B cell (primary cell): ENCODE measurements around the gene C11orf54. TPM values are rescaled to one million over a fixed set of nuclear protein-coding genes. Genes with fewer than 3 reads are reported as not detected.
"Not testable (repeated sequence)": the region's sequence is repeated elsewhere in the genome, so short reads cannot be mapped to it uniquely, and the experiment has no call there.

ENCODE experiments used
- ATAC-seq: fragments of 200-7000 bp; cut with Tn5 transposase; one replicate; pipeline ENCODE4 v1.10.0; 2021; ENCODE audit warnings: low read depth, mild to moderate bottlenecking, moderate number of reproducible peaks, moderate library complexity
- CTCF ChIA-PET: fragments of 350-600 bp; sonication (Branson Sonifier 250); formaldehyde crosslinking; loops from one replicate; lab custom pipeline; 2021; ENCODE audit warnings: antibody characterized with exemption, inconsistent platforms; lab: Charles Lee
- POLR2A ChIA-PET: fragments of 350-600 bp; sonication (Branson Sonifier 250); formaldehyde crosslinking; loops from one replicate; lab custom pipeline; 2021; ENCODE audit warnings: antibody characterized with exemption; lab: Charles Lee
- DNase-seq: peaks from one replicate; pipeline ENCODE4 v3.0.0; 2013
- H2AFZ ChIP-seq: 2 replicates; pipeline ENCODE4 v1.6.1; 2012; ENCODE audit warnings: mild to moderate bottlenecking, low read depth, low read length; ENCODE audit not compliant: insufficient read depth, poor library complexity, severe bottlenecking
- H3K27ac ChIP-seq, 2 donors: 1 replicate in 1 of 2; 2 replicates in 1 of 2; pipeline ENCODE4 v1.5.1; 2012 to 2013; ENCODE audit warnings: low read length in 2 of 2, mild to moderate bottlenecking in 2 of 2, moderate library complexity in 1 of 2
- H3K27me3 ChIP-seq, 4 experiments: fragments of 200-600 bp in 1 of 4; sonication (generic) in 1 of 4; replicated peaks in 1 of 4; 1 replicate in 2 of 4; 2 replicates in 2 of 4; pipeline versions ENCODE4 v1.6.1 to v1.7.0; 2013 to 2016; ENCODE audit warnings: low read length in 3 of 4, mild to moderate bottlenecking in 2 of 4, mixed read lengths in 1 of 4, moderate library complexity in 1 of 4; ENCODE audit not compliant: insufficient read depth in 4 of 4, control insufficient read depth in 3 of 4; ENCODE audit errors: control extremely low read depth in 1 of 4
- H3K36me3 ChIP-seq, 2 experiments: replicated peaks in 1 of 2; 1 replicate in 1 of 2; 2 replicates in 1 of 2; pipeline versions ENCODE4 v1.6.1 to v1.7.1; 2013; ENCODE audit warnings: low read length in 1 of 2; ENCODE audit not compliant: insufficient read depth in 2 of 2, control insufficient read depth in 1 of 2; ENCODE audit errors: control extremely low read depth in 1 of 2, extremely low read depth in 1 of 2
- H3K4me1 ChIP-seq, 2 donors: fragments of 200-600 bp in 1 of 2; sonication (generic) in 1 of 2; 1 replicate in 1 of 2; 2 replicates in 1 of 2; pipeline versions ENCODE4 v1.5.1 to v1.6.1; 2013 to 2017; ENCODE audit warnings: low read length in 2 of 2; ENCODE audit not compliant: control insufficient read depth in 2 of 2, insufficient read depth in 2 of 2
- H3K4me2 ChIP-seq: replicated peaks from 2 replicates; pipeline ENCODE3; 2012; ENCODE audit warnings: mild to moderate bottlenecking, low read depth, low read length; ENCODE audit not compliant: poor library complexity, severe bottlenecking
- H3K4me3 ChIP-seq, 5 experiments: fragments of 200-600 bp in 1 of 5; sonication (generic) in 1 of 5; 1 replicate in 3 of 5; 2 replicates in 2 of 5; pipeline versions ENCODE4 v1.5.1 to v1.7.0; 2011 to 2016; ENCODE audit warnings: low read length in 4 of 5, mild to moderate bottlenecking in 4 of 5, low read depth in 2 of 5, control low read depth in 1 of 5, moderate library complexity in 1 of 5; ENCODE audit not compliant: insufficient read depth in 1 of 5; ENCODE audit errors: control extremely low read depth in 1 of 5, extremely low read depth in 1 of 5
- H3K79me2 ChIP-seq: fragments of 200-600 bp; sonication (generic); one replicate; pipeline ENCODE4 v1.6.0; 2016; ENCODE audit warnings: low read length; ENCODE audit not compliant: control insufficient read depth, insufficient read depth
- H3K9ac ChIP-seq: fragments of 200-600 bp; sonication (generic); 2 replicates; pipeline ENCODE4 v1.6.1; 2017; ENCODE audit warnings: mild to moderate bottlenecking, low read length, moderate library complexity
- H3K9me3 ChIP-seq, 3 donors: one replicate each; pipeline versions ENCODE4 v1.6.1 to v1.7.1; 2013; ENCODE audit warnings: low read length in 2 of 3; ENCODE audit not compliant: control insufficient read depth in 2 of 3, insufficient read depth in 1 of 3; ENCODE audit errors: control extremely low read depth in 1 of 3
- H4K20me1 ChIP-seq: 2 replicates; pipeline ENCODE4 v1.6.0; 2012; ENCODE audit warnings: mild to moderate bottlenecking, low read length; ENCODE audit not compliant: insufficient read depth, control insufficient read depth, poor library complexity, severe bottlenecking
- H3K27ac Mint-ChIP-seq: one replicate; pipeline ENCODE4 v1.8.0; 2021; ENCODE audit warnings: mixed read lengths
- H3K27me3 Mint-ChIP-seq: one replicate; pipeline ENCODE4 v1.8.0; 2021; ENCODE audit warnings: mixed read lengths
- H3K4me1 Mint-ChIP-seq: one replicate; pipeline ENCODE4 v1.8.0; 2021; ENCODE audit warnings: mixed read lengths
- H3K4me3 Mint-ChIP-seq: one replicate; pipeline ENCODE4 v1.8.0; 2021; ENCODE audit warnings: mixed read lengths
- H3K9me3 Mint-ChIP-seq: one replicate; pipeline ENCODE4 v1.8.0; 2022; ENCODE audit warnings: mixed read lengths; ENCODE audit not compliant: insufficient read depth
- EZH2 ChIP-seq: IDR thresholded peaks from 2 replicates; pipeline ENCODE4 v1.6.1; 2012; ENCODE audit warnings: borderline replicate concordance, low read depth, mild to moderate bottlenecking, moderate library complexity, low read length; ENCODE audit not compliant: insufficient read depth, poor library complexity, severe bottlenecking
- WGBS: methylation state at CpG from one replicate; pipeline ENCODE4 v1.1.5; 2013; ENCODE audit warnings: missing lambda C conversion rate; ENCODE audit not compliant: insufficient coverage; 5-methylcytosine and 5-hydroxymethylcytosine counted together
- intact Hi-C: fragments of 100-400 bp; cut with micrococcal nuclease; formaldehyde crosslinking; loops from one replicate; pipeline ENCODE4 v1.10.0; 2022
- polyA plus RNA-seq: library from polyadenylated mRNA; depleted of rRNA; stranded (reverse); fragments of >200 nt; gene quantifications from 2 replicates; pipeline ENCODE4 v1.2.3, GENCODE V29; 2012
- total RNA-seq, 2 donors: library from RNA; stranded (reverse); fragments of 120-200 nt in 1 of 2; gene quantifications; 1 replicate in 1 of 2; 2 replicates in 1 of 2; pipeline versions ENCODE4 v1.2.3 to v1.2.4, GENCODE V29; 2013 to 2022
- TF ChIP-seq, protein P1 (sequence below): fragments of 200-600 bp; IDR thresholded peaks from one replicate; pipeline ENCODE4 v1.8.0; 2022; ENCODE audit warnings: antibody characterized with exemption, mild to moderate bottlenecking

C11orf54 gene
- total and polyA plus RNA-seq, 2 donors (not counting 1 experiment from before 2014, with no cell fraction given) = 9.2 to 38.9 TPM

DNA sequence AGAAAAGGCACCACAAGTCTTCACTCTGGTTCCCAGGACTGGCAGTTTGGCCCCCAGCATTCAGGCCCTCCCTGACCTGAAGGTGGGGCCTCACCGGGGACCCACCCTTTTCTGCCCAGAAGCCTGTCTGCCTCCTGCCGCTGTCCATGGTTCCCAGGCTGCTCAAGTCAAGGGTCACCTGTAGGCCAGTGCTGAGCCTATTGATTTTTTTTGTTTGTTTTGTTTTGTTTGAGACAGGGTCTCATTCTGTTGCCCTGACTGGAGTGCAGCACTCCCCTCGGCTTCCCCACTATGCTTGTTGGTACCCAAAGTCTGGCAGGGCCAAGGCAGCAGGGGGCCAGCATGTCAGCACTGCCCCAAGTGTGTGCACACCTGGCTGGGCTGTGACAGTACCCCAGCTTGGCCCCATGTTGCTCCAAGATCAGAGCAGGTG, 31.6 kb downstream of the C11orf54 start:
- TF ChIP-seq EZH2 = no peak
- TF ChIP-seq, protein P1, sequence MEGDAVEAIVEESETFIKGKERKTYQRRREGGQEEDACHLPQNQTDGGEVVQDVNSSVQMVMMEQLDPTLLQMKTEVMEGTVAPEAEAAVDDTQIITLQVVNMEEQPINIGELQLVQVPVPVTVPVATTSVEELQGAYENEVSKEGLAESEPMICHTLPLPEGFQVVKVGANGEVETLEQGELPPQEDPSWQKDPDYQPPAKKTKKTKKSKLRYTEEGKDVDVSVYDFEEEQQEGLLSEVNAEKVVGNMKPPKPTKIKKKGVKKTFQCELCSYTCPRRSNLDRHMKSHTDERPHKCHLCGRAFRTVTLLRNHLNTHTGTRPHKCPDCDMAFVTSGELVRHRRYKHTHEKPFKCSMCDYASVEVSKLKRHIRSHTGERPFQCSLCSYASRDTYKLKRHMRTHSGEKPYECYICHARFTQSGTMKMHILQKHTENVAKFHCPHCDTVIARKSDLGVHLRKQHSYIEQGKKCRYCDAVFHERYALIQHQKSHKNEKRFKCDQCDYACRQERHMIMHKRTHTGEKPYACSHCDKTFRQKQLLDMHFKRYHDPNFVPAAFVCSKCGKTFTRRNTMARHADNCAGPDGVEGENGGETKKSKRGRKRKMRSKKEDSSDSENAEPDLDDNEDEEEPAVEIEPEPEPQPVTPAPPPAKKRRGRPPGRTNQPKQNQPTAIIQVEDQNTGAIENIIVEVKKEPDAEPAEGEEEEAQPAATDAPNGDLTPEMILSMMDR = no peak
- DNase-seq (no peak), ATAC-seq (no peak)
- CTCF ChIA-PET = no interaction called here
- H3K9ac ChIP-seq = no peak overlapping the region
- no peak overlapping the region for H3K4me3 ChIP-seq
- 96% methylated on average over 3 of the region's 3 CpGs for WGBS
- no peaks in the 10 kb centered on the region for H3K4me1 ChIP-seq
- H3K27ac Mint-ChIP-seq = no peak overlapping the region
- H2AFZ ChIP-seq = no peak overlapping the region
- intact Hi-C loops = no loop called here
- no peak overlapping the region for H3K27ac ChIP-seq
- no peaks in the 10 kb centered on the region for H3K4me1 Mint-ChIP-seq
- H3K9me3 Mint-ChIP-seq = no peaks in the 10 kb centered on the region
- no peaks in the 10 kb centered on the region for H4K20me1 ChIP-seq
- POLR2A ChIA-PET = no interaction called here
- H3K79me2 ChIP-seq = no peaks in the 10 kb centered on the region
- no peaks in the 10 kb centered on the region for H3K36me3 ChIP-seq
- peaks cover 0 to 26% (median 10%) of the 10 kb centered on the region in 3 donors for H3K9me3 ChIP-seq
- H3K4me3 Mint-ChIP-seq = no peak overlapping the region
- H3K4me2 ChIP-seq = no peak overlapping the region
- H3K27me3 ChIP-seq = no peaks in the 10 kb centered on the region
- no peaks in the 10 kb centered on the region for H3K27me3 Mint-ChIP-seq

DNA sequence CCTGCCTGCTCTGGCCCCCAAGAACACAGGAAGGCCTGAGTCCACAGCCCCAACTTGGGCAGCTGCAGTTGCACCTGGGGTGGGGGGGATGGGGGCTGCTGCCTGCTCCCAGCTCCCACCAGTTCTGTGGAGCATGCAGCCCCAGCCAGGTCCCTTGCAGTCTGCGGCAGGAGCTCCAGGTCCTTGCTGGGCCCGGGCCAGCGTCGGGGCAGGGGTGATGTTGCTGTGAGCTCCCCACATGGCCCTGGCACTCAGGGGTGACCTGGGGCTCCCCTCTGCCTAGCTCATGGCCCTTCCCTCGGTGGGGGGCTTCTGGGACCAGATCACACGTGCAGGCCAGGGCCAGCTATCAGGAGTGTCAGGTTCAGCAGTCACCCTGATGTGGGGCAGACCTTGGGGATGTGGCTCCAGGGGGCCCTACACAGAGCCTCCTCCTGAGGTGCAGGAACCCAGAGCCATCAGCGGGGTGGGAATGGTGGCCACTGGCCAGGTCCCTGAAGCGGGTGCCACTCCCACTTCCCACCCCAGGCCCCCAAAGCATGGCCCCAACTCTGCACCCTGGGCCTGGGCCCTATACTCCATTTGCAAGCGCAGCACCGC, 32.2 kb downstream of the C11orf54 start:
- no peaks in the 10 kb centered on the region for H3K36me3 ChIP-seq
- H3K79me2 ChIP-seq = no peaks in the 10 kb centered on the region
- no peaks in the 10 kb centered on the region for H4K20me1 ChIP-seq
- 99% methylated on average over 10 of the region's 10 CpGs for WGBS
- ATAC-seq (no peak), DNase-seq (no peak)
- H3K27ac Mint-ChIP-seq = no peak overlapping the region
- no peaks in the 10 kb centered on the region for H3K27me3 Mint-ChIP-seq
- H3K4me2 ChIP-seq = no peak overlapping the region
- H3K9me3 ChIP-seq = peaks cover 0 to 26% (median 10%) of the 10 kb centered on the region in 3 donors
- TF ChIP-seq EZH2 = no peak
- TF ChIP-seq, protein P1 = no peak
- H3K9ac ChIP-seq = no peak overlapping the region
- H3K4me3 Mint-ChIP-seq = no peak overlapping the region
- intact Hi-C loops = no loop called here
- H3K4me1 Mint-ChIP-seq = no peaks in the 10 kb centered on the region
- no peak overlapping the region for H2AFZ ChIP-seq
- no peaks in the 10 kb centered on the region for H3K9me3 Mint-ChIP-seq
- H3K27me3 ChIP-seq = no peaks in the 10 kb centered on the region
- ChIA-PET CTCF (no interaction called here), POLR2A (no interaction called here)
- no peak overlapping the region for H3K4me3 ChIP-seq
- H3K4me1 ChIP-seq = no peaks in the 10 kb centered on the region
- H3K27ac ChIP-seq = no peak overlapping the region

DNA sequence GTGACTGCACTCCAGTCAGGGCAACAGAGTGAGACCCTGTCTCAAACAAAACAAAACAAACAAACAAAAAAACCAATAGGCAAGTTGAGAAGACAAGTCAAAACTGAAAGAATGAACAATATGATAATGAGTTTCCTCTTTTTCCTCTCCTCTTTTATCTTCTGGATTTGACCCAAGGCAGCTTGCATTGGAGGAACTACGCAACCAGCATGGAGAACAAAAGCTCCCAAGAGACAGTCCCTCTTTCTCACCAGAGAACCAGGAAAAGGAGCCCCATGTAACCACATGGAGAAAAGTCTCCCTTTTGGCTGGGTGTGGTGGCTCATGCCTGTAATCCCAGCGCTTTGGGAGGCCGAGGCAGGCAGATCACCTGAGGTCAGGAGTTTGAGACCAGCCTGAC, 33.1 kb downstream of the C11orf54 start:
- H2AFZ ChIP-seq, H3K79me2 ChIP-seq, H3K27ac Mint-ChIP-seq, H3K9me3 Mint-ChIP-seq, intact Hi-C loops, H3K36me3 ChIP-seq, H3K27me3 ChIP-seq, ATAC-seq, H3K27me3 Mint-ChIP-seq, H3K9ac ChIP-seq, POLR2A ChIA-PET, H4K20me1 ChIP-seq, H3K4me1 ChIP-seq, H3K4me3 ChIP-seq, H3K4me3 Mint-ChIP-seq, H3K4me2 ChIP-seq, DNase-seq, H3K4me1 Mint-ChIP-seq, H3K27ac ChIP-seq: not testable (repeated sequence)
- WGBS = no CpG with 5 or more reads among the region's 3 CpGs
- peaks cover 0 to 26% (median 10%) of the 10 kb centered on the region in 3 donors for H3K9me3 ChIP-seq
- CTCF ChIA-PET = interaction anchor here (0.7 kb wide), 1 partner anchor 136 kb away, joined by 3 read pairs; no protein-coding TSS in a partner anchor
